CD4-positive, alpha-beta T cell (primary cell): ENCODE results near the gene MEIG1. TPM values are rescaled to one million over a fixed set of nuclear protein-coding genes. Genes with fewer than 3 reads are reported as not detected.

Source experiments
- ATAC-seq: fragments of 200-7000 bp; cut with Tn5 transposase; one replicate; pipeline ENCODE4 v1.10.0; 2022; ENCODE audit warnings: mild to moderate bottlenecking; ENCODE audit not compliant: poor library complexity
- CTCF ChIA-PET: fragments of 350-600 bp; sonication (Branson Sonifier 250); formaldehyde crosslinking; loops from one replicate; lab custom pipeline; 2021; ENCODE audit warnings: antibody characterized with exemption, inconsistent platforms; lab: Charles Lee
- POLR2A ChIA-PET: fragments of 350-600 bp; sonication (Branson Sonifier 250); formaldehyde crosslinking; loops from one replicate; lab custom pipeline; 2021; ENCODE audit warnings: antibody characterized with exemption, inconsistent platforms; lab: Charles Lee
- DNase-seq, 14 experiments: peaks; one replicate each; pipeline ENCODE4 v3.0.0-alpha.2; 2013 to 2020; ENCODE audit warnings: mixed read lengths in 2 of 14
- H3K27ac ChIP-seq, 2 donors: one replicate each; pipeline versions ENCODE4 v1.5.1 to v1.7.0; 2013; ENCODE audit warnings: low read length in 2 of 2, low read depth in 1 of 2, mild to moderate bottlenecking in 1 of 2
- H3K27me3 ChIP-seq, 2 experiments: 1 replicate in 1 of 2; 2 replicates in 1 of 2; pipeline versions ENCODE4 v1.6.1 to v1.7.0; 2013; ENCODE audit warnings: low read length in 2 of 2, control low read depth in 1 of 2, mild to moderate bottlenecking in 1 of 2, moderate library complexity in 1 of 2; ENCODE audit not compliant: insufficient read depth in 2 of 2, control insufficient read depth in 1 of 2
- H3K36me3 ChIP-seq: one replicate; pipeline ENCODE4 v1.6.1; 2013; ENCODE audit warnings: low read length, control low read depth; ENCODE audit not compliant: insufficient read depth
- H3K4me1 ChIP-seq: one replicate; pipeline ENCODE4 v1.6.1; 2013; ENCODE audit warnings: low read length, control low read depth; ENCODE audit not compliant: insufficient read depth
- H3K4me3 ChIP-seq: one replicate; pipeline ENCODE4 v1.5.1; 2013; ENCODE audit warnings: mild to moderate bottlenecking, low read length, moderate library complexity
- H3K9me3 ChIP-seq, 2 experiments: 1 replicate in 1 of 2; 2 replicates in 1 of 2; pipeline versions ENCODE4 v1.6.1 to v1.7.0; 2013; ENCODE audit warnings: low read length in 2 of 2, mild to moderate bottlenecking in 2 of 2, control low read depth in 1 of 2, moderate library complexity in 1 of 2; ENCODE audit not compliant: control insufficient read depth in 1 of 2, insufficient read depth in 1 of 2
- H3K27ac Mint-ChIP-seq: one replicate; pipeline ENCODE4 v1.8.0; 2020; ENCODE audit warnings: mixed read lengths
- H3K27me3 Mint-ChIP-seq: one replicate; pipeline ENCODE4 v1.8.0; 2021; ENCODE audit warnings: mixed read lengths
- H3K36me3 Mint-ChIP-seq: one replicate; pipeline ENCODE4 v1.8.0; 2021; ENCODE audit warnings: low read depth, mixed read lengths
- H3K4me1 Mint-ChIP-seq: one replicate; pipeline ENCODE4 v1.8.0; 2021; ENCODE audit warnings: low read depth, mixed read lengths
- H3K4me3 Mint-ChIP-seq: one replicate; pipeline ENCODE4 v1.8.0; 2020; ENCODE audit warnings: mild to moderate bottlenecking, mixed read lengths
- H3K9me3 Mint-ChIP-seq: one replicate; pipeline ENCODE4 v1.8.0; 2020; ENCODE audit warnings: mixed read lengths
- intact Hi-C, 2 experiments: fragments of 100-400 bp; cut with DNase I in 1 of 2; cut with micrococcal nuclease in 1 of 2; formaldehyde crosslinking; loops; one replicate each; pipeline versions ENCODE4 v1.15.1 to v1.9.0; 2023 to 2025; cut with DNase I, micrococcal nuclease
- total RNA-seq, 174 experiments: library from RNA in 2 of 174; stranded (reverse) in 2 of 174; gene quantifications; one replicate each; pipeline ENCODE4 v1.2.3 and lab custom pipeline; 2021 to 2026
- TF ChIP-seq, protein P1 (sequence below): fragments of 200-600 bp; IDR thresholded peaks from one replicate; pipeline ENCODE4 v1.8.0; 2022; ENCODE audit warnings: antibody characterized with exemption, mild to moderate bottlenecking

MEIG1 gene
- total RNA-seq, 2 experiments from 2014 or later = not detected

DNA sequence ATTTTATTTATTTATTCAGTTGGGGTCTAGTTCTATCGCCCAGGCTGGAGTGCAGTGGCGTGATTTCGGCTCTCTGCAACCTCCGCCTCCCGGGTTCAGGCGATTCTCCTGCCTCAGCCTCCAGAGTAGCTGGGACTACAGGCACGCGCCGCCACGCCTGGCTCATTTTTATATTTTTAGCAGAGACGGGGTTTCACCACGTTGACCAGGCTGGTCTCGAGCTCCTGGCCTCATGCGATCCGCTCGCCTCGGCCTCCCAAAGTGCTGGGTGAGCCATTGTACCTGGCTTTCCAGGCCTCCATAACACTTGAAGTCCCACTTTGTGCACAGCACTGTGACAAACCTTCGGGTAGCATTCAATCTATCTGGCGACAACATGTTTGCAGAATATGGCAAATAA is 4.3 kb upstream of the MEIG1 start:
- Mint-ChIP-seq H3K27ac (peak overlapping the region; percentile 90), H3K9me3 (no peaks in the 10 kb centered on the region), H3K4me3 (peak overlapping the region; percentile 91), H3K4me1 (peaks cover 65% of the 10 kb centered on the region), H3K36me3 (peaks cover 8% of the 10 kb centered on the region), H3K27me3 (no peaks in the 10 kb centered on the region)
- TF ChIP-seq, protein P1, sequence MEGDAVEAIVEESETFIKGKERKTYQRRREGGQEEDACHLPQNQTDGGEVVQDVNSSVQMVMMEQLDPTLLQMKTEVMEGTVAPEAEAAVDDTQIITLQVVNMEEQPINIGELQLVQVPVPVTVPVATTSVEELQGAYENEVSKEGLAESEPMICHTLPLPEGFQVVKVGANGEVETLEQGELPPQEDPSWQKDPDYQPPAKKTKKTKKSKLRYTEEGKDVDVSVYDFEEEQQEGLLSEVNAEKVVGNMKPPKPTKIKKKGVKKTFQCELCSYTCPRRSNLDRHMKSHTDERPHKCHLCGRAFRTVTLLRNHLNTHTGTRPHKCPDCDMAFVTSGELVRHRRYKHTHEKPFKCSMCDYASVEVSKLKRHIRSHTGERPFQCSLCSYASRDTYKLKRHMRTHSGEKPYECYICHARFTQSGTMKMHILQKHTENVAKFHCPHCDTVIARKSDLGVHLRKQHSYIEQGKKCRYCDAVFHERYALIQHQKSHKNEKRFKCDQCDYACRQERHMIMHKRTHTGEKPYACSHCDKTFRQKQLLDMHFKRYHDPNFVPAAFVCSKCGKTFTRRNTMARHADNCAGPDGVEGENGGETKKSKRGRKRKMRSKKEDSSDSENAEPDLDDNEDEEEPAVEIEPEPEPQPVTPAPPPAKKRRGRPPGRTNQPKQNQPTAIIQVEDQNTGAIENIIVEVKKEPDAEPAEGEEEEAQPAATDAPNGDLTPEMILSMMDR = no peak
- Histone ChIP-seq H3K27ac (peak overlapping the region in 1 of 2 donors; percentile 91), H3K4me1 (peaks cover 61% of the 10 kb centered on the region), H3K36me3 (no peaks in the 10 kb centered on the region), H3K9me3 (no peaks in the 10 kb centered on the region), H3K27me3 (no peaks in the 10 kb centered on the region), H3K4me3 (peak overlapping the region; percentile 86)
- POLR2A ChIA-PET = interaction anchor here (0.8 to 2.4 kb wide), 7 partner anchors 7 to 770 kb away, joined by 4 to 16 read pairs (median 5); partner anchors contain the start of genes CDNF, HSPA14, MSANTD7 and SUV39H2
- DNase-seq (no peak), ATAC-seq (no peak)
- CTCF ChIA-PET = no interaction called here
- intact Hi-C loops = loop anchor here (2.0 to 5.0 kb wide), 6 partner anchors 50 to 1368 kb away; partner anchors contain the start of genes CDNF (in 1 of the 2), HSPA14 (in 1 of the 2), MSANTD7 (in 1 of the 2) and NMT2 (in 1 of the 2)

DNA sequence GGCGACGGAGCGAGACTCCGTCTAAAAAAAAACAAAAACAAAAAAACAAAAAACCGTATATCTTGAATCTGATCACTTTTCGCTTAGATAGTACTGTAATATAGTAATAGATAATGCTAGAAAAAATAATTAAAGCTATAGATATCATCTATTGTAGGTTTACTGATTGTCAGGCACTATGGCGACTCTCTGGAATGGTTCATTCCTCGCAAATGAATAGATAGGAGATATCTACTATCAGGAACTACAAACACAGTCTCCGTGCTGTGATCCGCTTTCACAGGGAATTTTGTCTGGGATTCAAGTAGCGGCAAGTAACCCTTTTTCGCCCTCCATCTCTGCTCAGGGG is 342 bp upstream of the MEIG1 start:
- peaks cover 34% of the 10 kb centered on the region for H3K4me1 ChIP-seq
- Mint-ChIP-seq H3K27me3 (no peaks in the 10 kb centered on the region), H3K27ac (peak overlapping the region; percentile 98), H3K4me3 (peak overlapping the region; percentile 98), H3K36me3 (peaks cover 7% of the 10 kb centered on the region), H3K9me3 (no peaks in the 10 kb centered on the region), H3K4me1 (peaks cover 40% of the 10 kb centered on the region)
- H3K27me3 ChIP-seq = no peaks in the 10 kb centered on the region
- ATAC-seq (no peak), DNase-seq (no peak)
- no peaks in the 10 kb centered on the region for H3K9me3 ChIP-seq
- H3K4me3 ChIP-seq = peak overlapping the region; percentile 83
- H3K36me3 ChIP-seq = no peaks in the 10 kb centered on the region
- TF ChIP-seq, protein P1 = no peak
- POLR2A ChIA-PET = interaction anchor here (0.6 to 2.2 kb wide), 7 partner anchors 79 to 506 kb away, joined by 3 to 13 read pairs (median 4); partner anchors contain the start of genes CDNF, HSPA14, MSANTD7 and RPP38
- intact Hi-C loops = loop anchor here in 1 of 2 experiments (2.0 to 5.0 kb wide), 4 partner anchors 80 to 1372 kb away; partner anchors contain the start of genes NMT2, PRPF18, RPP38 and SUV39H2
- CTCF ChIA-PET = no interaction called here
- H3K27ac ChIP-seq = peak overlapping the region; percentile 86 to 92

DNA sequence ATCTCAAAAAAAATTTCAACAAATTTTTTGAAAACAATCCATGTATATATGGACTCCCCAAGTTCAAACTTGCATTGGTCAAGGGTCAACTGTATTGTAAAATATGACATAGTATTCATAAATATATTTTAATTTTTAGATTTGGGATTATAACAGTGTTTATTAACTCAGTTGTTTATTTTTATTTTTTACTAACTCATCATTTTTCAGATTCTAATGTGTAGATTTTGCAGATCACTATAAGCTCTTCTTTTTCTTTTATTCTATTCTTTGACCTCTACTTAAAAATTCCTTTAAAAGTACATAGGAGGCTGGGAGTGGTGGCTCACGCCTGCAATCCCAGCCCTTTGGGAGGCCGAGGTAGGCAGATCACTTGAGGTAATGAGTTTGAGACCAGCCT is 8.7 kb downstream of the MEIG1 start:
- H3K4me1 Mint-ChIP-seq = peaks cover 7% of the 10 kb centered on the region
- no peak for ATAC-seq
- Histone ChIP-seq H3K4me1 (peaks cover 8% of the 10 kb centered on the region), H3K36me3 (no peaks in the 10 kb centered on the region), H3K4me3 (no peak overlapping the region), H3K27me3 (no peaks in the 10 kb centered on the region), H3K27ac (no peak overlapping the region), H3K9me3 (no peaks in the 10 kb centered on the region)
- H3K27ac Mint-ChIP-seq = no peak overlapping the region
- intact Hi-C loops = loop anchor here (5.0 to 10.0 kb wide), 2 partner anchors 76 to 1173 kb away; no protein-coding TSS in a partner anchor
- DNase-seq = no peak
- POLR2A ChIA-PET = no interaction called here
- no peak overlapping the region for H3K4me3 Mint-ChIP-seq
- TF ChIP-seq, protein P1 = no peak
- H3K36me3 Mint-ChIP-seq = no peaks in the 10 kb centered on the region
- no peaks in the 10 kb centered on the region for H3K9me3 Mint-ChIP-seq
- CTCF ChIA-PET = no interaction called here
- no peaks in the 10 kb centered on the region for H3K27me3 Mint-ChIP-seq
